Sigmoid colon (tissue), 4 donors: ENCODE results near the gene YAP1.
A peak's percentile ranks its signal among the peaks of the same experiment; 100 is the strongest.

Experiments
- CTCF ChIP-seq, 4 experiments: fragments of 450-650 bp in 3 of 4; fragments of 200-600 bp in 1 of 4; IDR thresholded peaks; one replicate each; pipeline ENCODE4 v1.5.1; 2016 to 2019; ENCODE audit warnings: antibody characterized with exemption in 4 of 4, mild to moderate bottlenecking in 3 of 4, moderate library complexity in 2 of 4
- EP300 ChIP-seq, 4 donors: sonication (generic); formaldehyde crosslinking; IDR thresholded peaks; one replicate each; pipeline ENCODE4 v1.6.1; 2017; ENCODE audit warnings: antibody characterized with exemption in 4 of 4

GRCh38 chr11:102279641-102280170 is 169.5 kb downstream of the YAP1 start:
- peak in 2 of 4 experiments; percentile 18 to 38 for TF ChIP-seq CTCF (IDR thresholded peaks at IDR 0.05)
- TF ChIP-seq EP300 (IDR thresholded peaks at IDR 0.05), result no peak
